Astrocyte of the cerebellum (primary cell): ENCODE results near the gene KANSL1L.

Experiments
- DNase-seq: peaks from one replicate; pipeline ENCODE4 v3.0.0-alpha.2; 2011; ENCODE audit warnings: low read depth
- H3K4me3 ChIP-seq: 2 replicates; pipeline ENCODE4 v1.5.1; 2011; ENCODE audit warnings: mild to moderate bottlenecking, low read depth, low read length, moderate library complexity
- CTCF ChIP-seq: IDR thresholded peaks from 2 replicates; pipeline ENCODE4 v1.5.1; 2012; ENCODE audit warnings: low read length, low read depth, moderate library complexity, mild to moderate bottlenecking; ENCODE audit errors: missing control alignments
- in situ Hi-C: cut with HindIII; loops from 2 replicates; pipeline ENCODE4 v1.10.0; 2017; ENCODE audit warnings: low sequenced_read_pairs

The KANSL1L gene, protein sequence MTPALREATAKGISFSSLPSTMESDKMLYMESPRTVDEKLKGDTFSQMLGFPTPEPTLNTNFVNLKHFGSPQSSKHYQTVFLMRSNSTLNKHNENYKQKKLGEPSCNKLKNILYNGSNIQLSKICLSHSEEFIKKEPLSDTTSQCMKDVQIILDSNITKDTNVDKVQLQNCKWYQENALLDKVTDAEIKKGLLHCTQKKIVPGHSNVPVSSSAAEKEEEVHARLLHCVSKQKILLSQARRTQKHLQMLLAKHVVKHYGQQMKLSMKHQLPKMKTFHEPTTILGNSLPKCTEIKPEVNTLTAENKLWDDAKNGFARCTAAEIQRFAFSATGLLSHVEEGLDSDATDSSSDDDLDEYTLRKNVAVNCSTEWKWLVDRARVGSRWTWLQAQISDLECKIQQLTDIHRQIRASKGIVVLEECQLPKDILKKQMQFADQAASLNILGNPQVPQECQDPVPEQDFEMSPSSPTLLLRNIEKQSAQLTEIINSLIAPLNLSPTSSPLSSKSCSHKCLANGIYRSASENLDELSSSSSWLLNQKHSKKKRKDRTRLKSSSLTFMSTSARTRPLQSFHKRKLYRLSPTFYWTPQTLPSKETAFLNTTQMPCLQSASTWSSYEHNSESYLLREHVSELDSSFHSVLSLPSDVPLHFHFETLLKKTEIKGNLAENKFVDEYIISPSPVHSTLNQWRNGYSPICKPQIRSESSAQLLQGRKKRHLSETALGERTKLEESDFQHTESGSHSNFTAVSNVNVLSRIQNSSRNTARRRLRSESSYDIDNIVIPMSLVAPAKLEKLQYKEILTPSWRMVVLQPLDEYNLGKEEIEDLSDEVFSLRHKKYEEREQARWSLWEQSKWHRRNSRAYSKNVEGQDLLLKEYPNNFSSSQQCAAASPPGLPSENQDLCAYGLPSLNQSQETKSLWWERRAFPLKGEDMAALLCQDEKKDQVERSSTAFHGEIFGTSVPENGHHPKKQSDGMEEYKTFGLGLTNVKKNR

DNA sequence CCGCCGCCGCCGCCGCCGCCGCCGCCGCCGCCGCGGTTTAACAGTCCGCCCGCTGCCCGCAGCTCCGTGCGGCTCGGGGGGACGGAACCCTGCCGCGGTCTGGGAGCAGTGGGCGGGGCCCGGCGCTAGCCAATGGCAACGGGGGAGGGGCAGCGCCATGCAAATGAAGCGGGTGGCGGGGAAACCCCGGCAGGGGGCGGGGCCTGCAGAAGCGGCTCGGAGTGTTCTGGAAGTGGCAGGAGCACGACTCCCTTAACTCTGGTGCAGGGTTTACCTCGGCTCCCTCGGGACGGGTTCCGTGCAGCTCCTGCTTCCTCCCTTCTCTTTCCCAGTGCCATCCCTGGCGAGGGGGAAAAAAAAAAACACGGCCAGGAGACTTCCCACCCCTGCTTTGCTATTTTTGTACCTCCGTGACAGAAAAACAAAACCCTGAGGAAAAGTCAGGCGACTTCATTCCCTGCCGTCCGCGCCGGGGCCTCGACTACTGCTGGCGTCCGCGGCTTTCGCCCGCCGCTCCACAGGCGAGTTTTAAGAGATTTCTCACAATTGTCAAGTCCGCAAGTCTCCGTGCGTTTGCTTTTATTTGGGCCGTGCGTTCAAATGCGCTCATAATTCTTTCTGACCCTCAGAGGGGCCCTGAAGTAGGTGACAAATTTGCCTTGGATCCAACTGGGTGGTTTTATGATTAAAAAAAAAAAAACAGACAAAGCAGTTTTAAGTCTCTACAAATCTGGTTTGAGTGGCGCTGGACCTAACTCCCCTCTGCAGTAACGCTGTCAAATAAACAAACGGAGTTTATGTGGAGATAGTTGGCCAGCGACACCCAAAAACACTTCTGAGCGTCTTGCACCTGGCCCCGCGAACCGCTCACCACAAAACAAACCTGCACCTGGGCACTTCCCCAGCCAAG, at the start of gene KANSL1L:
TSS of gene KANSL1L (minus strand) at position 101 of the 910 bp plus-strand sequence. CDS start 16,827 bp downstream, outside the sequence.
- peak within 1 kb of the TSS; percentile 66 for H3K4me3 ChIP-seq
- in situ Hi-C loops = no loop called here
- DNase-seq = peak; percentile 90
- TF ChIP-seq CTCF = peak; percentile 2

- in situ Hi-C loops = no loop called here
- no peak for DNase-seq
- no peak for TF ChIP-seq CTCF
- no peak overlapping the region for H3K4me3 ChIP-seq
Observed at GRCh38 chr2:210215120-210215519, 43.9 kb upstream of the KANSL1L start.

DNA sequence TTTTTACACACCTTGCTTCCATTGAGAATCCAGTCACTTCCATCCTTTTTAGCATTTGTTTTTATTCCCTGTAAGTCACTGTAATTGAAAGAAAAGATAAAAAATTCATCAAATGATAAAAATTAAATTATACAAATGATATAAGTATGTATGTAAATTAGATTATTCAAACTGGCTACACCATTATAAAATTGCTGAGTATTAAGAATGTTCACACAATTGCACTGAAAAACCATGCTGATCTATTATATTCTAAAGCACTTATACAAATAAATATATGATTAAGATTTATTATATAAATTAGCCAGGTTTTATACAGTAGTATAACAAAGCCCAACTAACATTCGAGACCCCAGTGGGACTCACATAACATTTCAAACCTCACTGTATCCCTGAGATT, 39.0 kb upstream of the KANSL1L start:
- no peak for TF ChIP-seq CTCF
- in situ Hi-C loops = no loop called here
- DNase-seq = no peak

DNA sequence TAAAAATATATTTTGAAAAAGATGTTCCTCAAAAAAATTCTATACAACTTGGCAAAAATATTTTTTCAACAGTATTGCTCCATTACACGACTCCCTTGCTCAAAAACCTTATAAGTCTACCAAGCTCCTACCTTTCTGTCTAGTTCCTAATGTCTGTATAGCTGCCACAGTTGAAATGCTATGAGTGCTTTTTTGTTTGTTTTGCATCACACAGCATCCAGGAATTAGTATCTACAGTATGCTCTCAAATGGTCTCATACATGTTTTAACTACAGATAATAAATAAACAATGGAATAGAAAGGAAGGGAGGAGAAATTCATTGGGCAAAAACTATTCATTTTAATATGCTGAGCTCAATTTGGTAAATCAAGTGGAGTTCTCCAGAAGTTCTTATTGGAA, 36.7 kb upstream of the KANSL1L start:
- no peak overlapping the region for H3K4me3 ChIP-seq
- TF ChIP-seq CTCF = no peak
- in situ Hi-C loops = no loop called here
- no peak for DNase-seq

More for the DNA sequence above, 39.0 kb upstream of the KANSL1L start:
- no peak overlapping the region for H3K4me3 ChIP-seq

DNA sequence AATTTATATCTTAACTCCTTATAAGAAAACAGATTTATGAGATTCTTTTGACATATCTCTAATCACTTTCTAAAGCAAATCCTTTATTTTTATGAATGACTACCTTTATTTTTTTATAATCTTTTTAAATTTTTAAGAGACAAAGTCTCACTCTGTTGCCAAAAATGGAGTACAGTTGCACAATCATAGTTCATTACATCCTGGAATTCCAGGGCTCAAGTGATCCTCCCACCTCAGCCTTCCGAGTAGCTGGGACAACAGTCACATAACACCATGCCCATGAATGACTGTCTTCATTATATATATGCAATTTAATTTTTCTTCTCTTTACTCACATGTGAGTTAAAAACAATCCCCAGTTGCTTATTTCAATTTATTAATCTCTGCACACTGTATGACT, 32.3 kb upstream of the KANSL1L start:
- in situ Hi-C loops = no loop called here
- H3K4me3 ChIP-seq = no peak overlapping the region
- TF ChIP-seq CTCF = no peak
- no peak for DNase-seq
